ENCODE measurements around the gene NTN3.

- no peak for TF ChIP-seq CTCF (IDR thresholded peaks at IDR 0.05; ENCODE audit: low read length)
- no peak for TF ChIP-seq EZH2 (optimal IDR thresholded peaks at IDR 0.05; ENCODE audit: low read depth, low read length)
Measured at GRCh38 chr16:2482708-2483534, 11.8 kb downstream of the NTN3 start.

All from MM.1S (cell line).